Ishikawa (cell line): Measurements from ENCODE around the gene SLC25A28.

Source experiments
- CEBPB ChIP-seq: IDR thresholded peaks from 2 replicates; pipeline ENCODE4 v1.6.1; 2012
- CREB1 ChIP-seq: IDR thresholded peaks from 2 replicates; pipeline ENCODE4 v1.6.1; 2012; ENCODE audit warnings: low read depth
- EGR1 ChIP-seq: IDR thresholded peaks from 2 replicates; pipeline ENCODE4 v1.6.1; 2012
- EP300 ChIP-seq: IDR thresholded peaks from 2 replicates; pipeline ENCODE4 v1.6.1; 2012; ENCODE audit warnings: borderline replicate concordance
- FOXM1 ChIP-seq: IDR thresholded peaks from 2 replicates; pipeline ENCODE4 v1.6.1; 2012; ENCODE audit warnings: low read depth, borderline replicate concordance
- NFIC ChIP-seq: IDR thresholded peaks from 2 replicates; pipeline ENCODE4 v1.6.1; 2012
- RAD21 ChIP-seq: IDR thresholded peaks from 2 replicates; pipeline ENCODE4 v1.6.1; 2012; ENCODE audit warnings: low read depth
- TAF1 ChIP-seq: IDR thresholded peaks from 2 replicates; pipeline ENCODE4 v1.6.1; 2012; ENCODE audit warnings: low read depth, mild to moderate bottlenecking
- TCF12 ChIP-seq: IDR thresholded peaks from 2 replicates; pipeline ENCODE4 v1.6.1; 2012; ENCODE audit warnings: low read depth
- TEAD4 ChIP-seq: IDR thresholded peaks from 2 replicates; pipeline ENCODE4 v1.6.1; 2012
- YY1 ChIP-seq: IDR thresholded peaks from 2 replicates; pipeline ENCODE4 v1.6.1; 2012; ENCODE audit warnings: low read depth
- ZBTB7A ChIP-seq: IDR thresholded peaks from 2 replicates; pipeline ENCODE4 v1.6.1; 2012; ENCODE audit warnings: low read depth
- TF ChIP-seq, protein P1 (sequence below): IDR thresholded peaks from 2 replicates; pipeline ENCODE4 v1.6.1; 2012
- TF ChIP-seq, protein P2 (sequence below): IDR thresholded peaks from 2 replicates; pipeline ENCODE4 v1.6.1; 2012; ENCODE audit warnings: low read depth, mild to moderate bottlenecking
- TF ChIP-seq, protein P3 (sequence below): IDR thresholded peaks from 2 replicates; pipeline ENCODE4 v1.6.1; 2012

Gene SLC25A28

DNA sequence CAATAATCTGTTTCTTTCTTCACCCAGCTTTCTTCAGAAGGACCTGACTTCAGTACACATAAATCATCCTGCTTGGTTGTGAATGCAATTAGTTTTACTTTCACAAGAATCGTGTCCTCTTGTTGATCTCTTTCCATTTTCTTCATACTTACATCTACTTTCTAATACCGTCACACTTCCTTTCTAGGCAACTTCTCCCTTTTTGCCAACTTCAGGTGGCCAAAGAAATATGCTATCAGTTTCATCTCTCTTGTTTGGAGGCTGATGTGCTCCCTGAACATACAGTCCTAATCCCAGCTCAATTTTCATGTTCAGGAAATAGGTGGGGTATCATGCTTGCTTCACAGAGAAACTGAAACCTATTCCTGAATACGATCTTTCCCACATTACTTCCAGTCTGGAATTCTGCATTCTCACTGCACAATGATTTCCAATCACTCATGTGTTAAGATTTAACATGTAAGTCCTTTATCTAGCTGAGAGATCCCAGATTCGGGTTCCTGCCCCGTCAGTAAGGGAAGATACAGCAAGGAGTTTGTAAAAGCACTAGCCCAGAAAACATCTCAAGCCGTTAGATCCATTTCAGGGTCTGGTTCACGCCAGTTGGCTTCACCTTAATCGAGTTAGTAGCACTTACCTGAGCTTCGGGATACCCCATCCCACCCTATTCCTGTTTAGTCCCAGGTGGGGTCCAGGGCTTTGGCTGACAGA lies 994 bp downstream of the SLC25A28 start:
- no peak for TF ChIP-seq TCF12
- TF ChIP-seq, protein P1, sequence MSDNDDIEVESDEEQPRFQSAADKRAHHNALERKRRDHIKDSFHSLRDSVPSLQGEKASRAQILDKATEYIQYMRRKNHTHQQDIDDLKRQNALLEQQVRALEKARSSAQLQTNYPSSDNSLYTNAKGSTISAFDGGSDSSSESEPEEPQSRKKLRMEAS, result no peak
- TF ChIP-seq CEBPB, result no peak
- TF ChIP-seq FOXM1, result no peak
- TF ChIP-seq NFIC, result no peak
- no peak for TF ChIP-seq TAF1
- no peak for TF ChIP-seq YY1
- TF ChIP-seq EP300, result no peak

DNA sequence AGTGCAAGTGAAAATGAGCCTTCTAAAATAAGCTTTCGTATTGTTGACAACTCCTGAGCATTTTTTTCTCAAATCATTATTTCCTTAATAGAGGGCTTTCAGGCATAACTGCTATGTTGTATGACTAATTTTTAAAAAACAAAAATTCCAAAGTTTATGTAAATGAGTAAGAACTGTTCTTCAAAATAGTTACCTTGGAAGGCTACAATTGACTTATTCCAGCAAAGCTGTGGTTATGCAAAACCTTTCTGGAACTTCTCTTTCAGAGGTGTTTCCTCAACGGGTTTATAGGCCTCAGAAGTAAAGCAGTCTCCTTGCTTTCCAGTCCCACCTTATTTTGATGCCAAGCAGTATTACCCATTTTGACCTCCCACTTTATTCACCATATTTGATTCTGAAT lies 2.5 kb downstream of the SLC25A28 start:
- TF ChIP-seq RAD21 (no peak), EP300 (no peak), TEAD4 (no peak), NFIC (no peak), YY1 (no peak), CREB1 (no peak), ZBTB7A (no peak), FOXM1 (no peak)
- TF ChIP-seq, protein P2, sequence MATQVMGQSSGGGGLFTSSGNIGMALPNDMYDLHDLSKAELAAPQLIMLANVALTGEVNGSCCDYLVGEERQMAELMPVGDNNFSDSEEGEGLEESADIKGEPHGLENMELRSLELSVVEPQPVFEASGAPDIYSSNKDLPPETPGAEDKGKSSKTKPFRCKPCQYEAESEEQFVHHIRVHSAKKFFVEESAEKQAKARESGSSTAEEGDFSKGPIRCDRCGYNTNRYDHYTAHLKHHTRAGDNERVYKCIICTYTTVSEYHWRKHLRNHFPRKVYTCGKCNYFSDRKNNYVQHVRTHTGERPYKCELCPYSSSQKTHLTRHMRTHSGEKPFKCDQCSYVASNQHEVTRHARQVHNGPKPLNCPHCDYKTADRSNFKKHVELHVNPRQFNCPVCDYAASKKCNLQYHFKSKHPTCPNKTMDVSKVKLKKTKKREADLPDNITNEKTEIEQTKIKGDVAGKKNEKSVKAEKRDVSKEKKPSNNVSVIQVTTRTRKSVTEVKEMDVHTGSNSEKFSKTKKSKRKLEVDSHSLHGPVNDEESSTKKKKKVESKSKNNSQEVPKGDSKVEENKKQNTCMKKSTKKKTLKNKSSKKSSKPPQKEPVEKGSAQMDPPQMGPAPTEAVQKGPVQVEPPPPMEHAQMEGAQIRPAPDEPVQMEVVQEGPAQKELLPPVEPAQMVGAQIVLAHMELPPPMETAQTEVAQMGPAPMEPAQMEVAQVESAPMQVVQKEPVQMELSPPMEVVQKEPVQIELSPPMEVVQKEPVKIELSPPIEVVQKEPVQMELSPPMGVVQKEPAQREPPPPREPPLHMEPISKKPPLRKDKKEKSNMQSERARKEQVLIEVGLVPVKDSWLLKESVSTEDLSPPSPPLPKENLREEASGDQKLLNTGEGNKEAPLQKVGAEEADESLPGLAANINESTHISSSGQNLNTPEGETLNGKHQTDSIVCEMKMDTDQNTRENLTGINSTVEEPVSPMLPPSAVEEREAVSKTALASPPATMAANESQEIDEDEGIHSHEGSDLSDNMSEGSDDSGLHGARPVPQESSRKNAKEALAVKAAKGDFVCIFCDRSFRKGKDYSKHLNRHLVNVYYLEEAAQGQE, result no peak
- TF ChIP-seq, protein P1, result no peak

DNA sequence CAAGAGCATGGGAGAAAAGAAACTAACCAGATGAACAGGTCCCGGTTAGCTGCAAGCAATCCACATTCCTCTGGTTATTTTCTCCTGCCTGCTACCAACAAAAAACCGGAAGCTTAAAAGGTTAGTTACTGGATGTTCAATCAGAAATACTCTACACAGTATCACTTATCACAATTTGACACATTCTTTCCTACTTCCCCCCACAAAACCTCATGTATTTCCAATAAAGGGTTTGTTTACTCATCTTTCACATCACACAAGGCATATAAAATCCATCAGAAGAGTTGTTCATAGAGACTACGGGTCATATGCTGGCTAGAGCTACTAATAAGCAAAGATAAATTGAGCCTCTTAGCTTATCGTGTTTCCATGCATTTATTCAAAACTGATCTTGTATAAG lies 4.8 kb downstream of the SLC25A28 start:
- TF ChIP-seq CEBPB (no peak), EGR1 (no peak), TEAD4 (no peak), TAF1 (no peak), FOXM1 (no peak)
- TF ChIP-seq, protein P3, sequence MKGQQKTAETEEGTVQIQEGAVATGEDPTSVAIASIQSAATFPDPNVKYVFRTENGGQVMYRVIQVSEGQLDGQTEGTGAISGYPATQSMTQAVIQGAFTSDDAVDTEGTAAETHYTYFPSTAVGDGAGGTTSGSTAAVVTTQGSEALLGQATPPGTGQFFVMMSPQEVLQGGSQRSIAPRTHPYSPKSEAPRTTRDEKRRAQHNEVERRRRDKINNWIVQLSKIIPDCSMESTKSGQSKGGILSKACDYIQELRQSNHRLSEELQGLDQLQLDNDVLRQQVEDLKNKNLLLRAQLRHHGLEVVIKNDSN, result no peak

DNA sequence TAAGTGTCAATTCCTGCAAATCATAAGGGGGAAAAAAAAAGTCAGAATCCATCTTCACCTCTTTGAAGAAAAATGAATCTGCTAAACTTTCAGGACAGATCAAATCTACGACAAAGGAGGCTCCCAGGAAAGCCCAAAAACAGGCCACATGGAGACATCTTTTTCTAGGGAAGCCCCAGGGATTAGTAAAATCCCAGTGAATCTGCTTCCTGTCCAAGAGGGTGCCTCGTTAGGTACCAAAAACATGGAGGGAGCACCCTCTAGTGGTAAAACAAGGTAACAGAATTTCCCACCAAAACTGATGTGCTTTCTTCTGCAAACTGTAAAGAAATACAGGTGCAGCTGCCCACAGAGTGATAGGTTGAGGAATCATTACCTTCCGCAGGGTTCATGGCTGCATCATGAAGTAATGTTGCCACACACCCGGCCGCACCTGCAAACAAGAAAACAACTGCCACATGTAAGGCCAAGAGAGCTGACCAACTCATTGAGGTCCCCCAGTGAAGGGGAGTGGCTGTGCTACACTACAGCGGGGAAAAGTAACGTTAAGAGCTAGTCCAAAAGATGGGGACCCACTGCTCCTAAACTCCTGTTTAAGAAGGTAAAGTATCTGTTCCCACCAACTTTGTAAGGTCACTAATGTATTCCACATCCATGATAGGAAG lies 7.9 kb downstream of the SLC25A28 start:
- TF ChIP-seq, protein P1, result peak; percentile 49; the same call in 1 of the 2 replicates
- TF ChIP-seq, protein P2, result no peak
- peak; percentile 86 for TF ChIP-seq RAD21

DNA sequence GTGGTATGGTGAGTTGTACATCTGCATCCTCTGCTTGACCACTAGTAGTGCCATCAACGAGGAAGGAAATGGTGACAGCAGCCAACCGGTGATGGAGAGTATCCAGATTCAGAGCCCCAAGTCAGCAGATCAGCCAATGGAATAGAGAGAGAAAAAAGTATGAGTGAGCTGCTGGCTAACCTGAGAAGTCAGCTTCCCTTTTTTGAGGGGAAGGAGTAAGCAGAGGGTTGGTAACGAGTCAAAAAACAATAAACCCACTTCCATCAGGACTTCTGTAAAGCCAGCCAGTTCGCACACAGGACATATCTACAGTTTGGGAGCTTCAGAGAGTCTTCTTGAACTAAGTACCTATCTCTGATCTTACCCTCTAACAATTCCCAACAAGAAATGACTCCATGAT lies 8.9 kb downstream of the SLC25A28 start:
- TF ChIP-seq EGR1 (no peak), EP300 (no peak), YY1 (no peak), NFIC (no peak), TEAD4 (no peak), ZBTB7A (no peak), RAD21 (no peak), TCF12 (no peak), TAF1 (no peak), FOXM1 (no peak), CREB1 (no peak), CEBPB (no peak)
- TF ChIP-seq, protein P3, result no peak
- TF ChIP-seq, protein P1, result no peak
- TF ChIP-seq, protein P2, result no peak
